ENCODE data around the gene MYH10.
"Not testable (repeated sequence)": the region's sequence is repeated elsewhere in the genome, so short reads cannot be mapped to it uniquely, and the experiment has no call there.

MYH10 gene

DNA sequence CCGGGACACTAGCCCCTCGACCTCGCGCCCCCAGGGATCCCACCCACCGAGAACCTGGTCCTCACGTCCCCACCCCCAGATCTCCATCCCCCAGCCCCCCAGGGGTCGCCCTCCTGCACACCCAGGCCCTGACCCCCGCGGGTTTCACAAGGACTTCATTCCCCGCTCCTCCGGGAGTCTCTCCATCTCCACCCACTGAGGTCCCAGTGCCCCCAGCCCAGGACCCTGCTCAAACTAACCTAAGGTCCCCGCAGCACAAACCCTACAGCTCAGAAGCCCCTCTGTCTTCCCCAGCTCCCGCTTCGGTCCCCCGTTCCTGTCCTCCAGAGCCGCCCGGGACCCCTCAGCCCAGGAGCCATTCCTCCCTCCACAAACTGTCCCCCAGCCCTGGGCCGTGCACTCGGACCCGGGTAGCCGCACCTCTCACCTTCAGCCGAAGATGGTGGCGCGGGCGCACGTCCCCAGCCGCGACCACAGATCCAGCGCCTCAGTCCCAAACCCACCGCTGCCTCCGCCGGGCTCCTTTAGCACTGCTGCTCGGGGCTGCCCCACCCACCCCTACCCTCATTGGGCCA, at the start of gene MYH10:
Gene MYH10, minus strand, starts transcription at position 499 of the 575 bp plus-strand sequence. CDS start 7,479 bp downstream, outside the sequence.
- no peak for DNase-seq

GRCh38 chr17:8679126-8679525, 48.6 kb upstream of the MYH10 start:
- DNase-seq: no peak

DNA sequence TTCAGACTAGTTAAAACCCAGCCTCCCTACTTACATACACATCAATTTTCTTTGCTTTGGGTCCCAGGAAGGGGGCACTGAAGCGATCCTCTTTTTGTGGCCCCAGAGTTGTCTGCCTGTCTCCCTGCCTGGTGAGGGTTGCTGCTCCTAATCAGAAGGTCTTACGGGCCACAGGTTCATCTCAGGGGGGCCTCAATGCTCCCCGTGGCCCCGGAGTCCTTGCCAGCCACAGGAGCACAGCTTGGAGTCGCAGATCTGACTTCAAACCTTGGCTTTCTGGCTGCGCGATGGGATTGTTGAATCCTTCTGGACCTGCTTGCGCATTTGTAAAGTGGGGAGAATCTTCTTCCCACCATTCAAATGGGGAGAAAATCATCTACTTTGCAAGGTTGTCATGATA, 44.8 kb upstream of the MYH10 start:
- no peak for DNase-seq

DNA sequence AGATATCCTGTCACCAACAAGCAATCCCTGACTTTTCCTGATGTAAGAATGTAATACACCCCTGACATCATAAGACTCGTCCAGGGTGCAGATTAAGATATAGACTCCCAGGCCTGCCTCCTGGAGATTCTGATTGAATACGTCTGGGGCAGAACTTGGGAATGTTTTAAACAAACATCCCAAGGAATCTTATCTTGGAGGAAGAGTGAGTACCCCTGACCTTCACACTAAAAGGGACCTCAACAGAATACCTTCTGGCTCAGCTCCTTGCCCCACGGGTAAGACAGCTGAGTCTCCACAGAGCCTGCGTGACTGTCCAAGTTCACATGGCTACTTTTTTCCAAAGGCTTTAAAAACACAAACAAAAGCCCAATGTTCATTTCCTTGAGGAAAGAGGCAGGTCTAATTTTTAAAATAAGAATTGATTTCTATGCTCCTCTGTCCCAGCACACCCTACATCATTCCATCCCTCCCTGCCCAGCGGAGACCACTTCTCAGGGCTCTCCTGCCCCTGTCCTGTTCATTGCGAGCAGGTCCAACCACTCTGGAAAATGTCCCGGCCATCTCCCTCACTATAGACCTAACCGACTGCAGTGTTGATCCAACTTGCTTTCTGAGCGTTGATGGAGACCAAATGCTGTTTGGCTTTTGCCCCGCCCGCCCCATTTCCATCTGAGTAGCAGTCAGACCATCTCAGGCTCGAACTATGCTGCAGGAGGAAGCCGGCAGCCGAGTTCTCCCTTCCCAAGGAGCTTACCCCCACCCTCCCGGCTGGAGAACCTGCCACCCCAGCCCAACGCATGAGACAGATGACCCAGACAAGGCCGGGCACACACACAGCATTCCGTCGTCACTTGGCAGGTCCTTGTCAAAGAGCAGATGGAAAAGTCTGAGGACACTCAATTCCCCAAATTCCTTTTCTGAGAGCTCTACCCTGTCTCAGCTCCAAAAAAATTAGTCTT, 44.1 kb upstream of the MYH10 start:
- no peak for DNase-seq

GRCh38 chr17:8673612-8674011, 43.1 kb upstream of the MYH10 start:
- DNase-seq: peak; percentile 26

DNA sequence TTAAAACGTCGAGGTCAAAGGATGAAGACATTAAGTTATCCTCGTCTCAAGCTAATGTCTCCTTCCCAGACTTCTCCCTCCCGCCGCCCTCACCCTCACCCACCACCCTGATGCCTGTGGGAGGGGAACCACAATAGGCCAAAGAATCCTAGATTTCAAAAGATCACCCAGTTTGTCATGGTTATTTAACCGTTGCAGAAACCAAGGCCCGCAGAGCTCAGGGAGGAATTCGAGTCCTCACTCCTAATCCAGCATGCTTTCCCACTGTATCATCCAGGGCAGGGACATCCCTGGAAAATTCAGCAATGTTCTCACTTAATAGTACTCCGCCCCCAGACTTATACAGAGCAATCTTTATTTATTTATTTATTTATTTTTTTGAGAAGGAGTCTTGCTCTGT, 41.8 kb upstream of the MYH10 start:
- no peak for DNase-seq

GRCh38 chr17:8670421-8670820, 39.9 kb upstream of the MYH10 start:
- no peak for DNase-seq

GRCh38 chr17:8668176-8668740, 37.7 kb upstream of the MYH10 start:
- no peak for DNase-seq

GRCh38 chr17:8667421-8667820, 36.9 kb upstream of the MYH10 start:
- no peak for DNase-seq

DNA sequence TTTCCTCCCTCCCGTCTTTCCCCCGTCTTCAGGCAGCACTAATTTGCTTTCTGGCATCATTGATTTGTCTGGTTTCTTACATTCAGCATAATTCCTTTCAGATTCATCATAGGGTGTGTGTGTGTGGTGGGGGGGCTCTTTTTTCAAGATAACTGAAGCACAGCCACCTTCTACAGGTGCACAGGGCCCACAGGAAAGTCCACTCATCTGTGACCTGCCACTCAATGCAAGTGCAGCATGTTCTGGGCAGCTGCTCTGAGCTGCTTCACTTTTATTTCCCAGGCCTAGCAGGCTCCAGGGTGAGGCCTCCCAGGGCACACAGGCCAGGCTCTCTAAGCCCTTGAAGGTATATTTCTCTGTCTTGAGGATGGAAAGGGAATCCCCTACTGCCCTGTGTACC, 35.2 kb upstream of the MYH10 start:
- no peak for DNase-seq

- DNase-seq: no peak
Measured at GRCh38 chr17:8664456-8665126, 34.1 kb upstream of the MYH10 start.

DNA sequence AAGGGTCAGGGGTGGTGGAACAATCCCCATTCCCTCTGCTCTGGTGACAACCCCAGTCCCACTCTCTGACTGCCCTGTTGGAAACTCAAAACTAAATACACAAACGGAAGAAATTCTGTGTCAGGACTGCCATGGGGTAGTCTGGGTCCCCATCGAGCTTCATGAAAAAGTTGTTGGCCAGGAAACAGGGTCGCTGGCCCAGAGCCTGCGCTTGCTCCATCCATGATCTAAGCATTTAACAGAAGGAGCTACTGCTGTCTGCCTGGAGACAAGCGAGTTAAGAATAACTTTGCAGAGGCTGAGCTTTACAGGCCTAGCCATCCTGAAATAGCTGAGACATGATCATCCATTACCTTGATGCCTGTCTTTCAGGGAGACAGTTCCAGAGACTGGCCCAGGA, 32.4 kb upstream of the MYH10 start:
- DNase-seq: no peak

GRCh38 chr17:8662076-8662831, 31.7 kb upstream of the MYH10 start:
- DNase-seq: no peak

- not testable (repeated sequence) for DNase-seq
Measured at GRCh38 chr17:8660709-8661108, 30.2 kb upstream of the MYH10 start.

DNA sequence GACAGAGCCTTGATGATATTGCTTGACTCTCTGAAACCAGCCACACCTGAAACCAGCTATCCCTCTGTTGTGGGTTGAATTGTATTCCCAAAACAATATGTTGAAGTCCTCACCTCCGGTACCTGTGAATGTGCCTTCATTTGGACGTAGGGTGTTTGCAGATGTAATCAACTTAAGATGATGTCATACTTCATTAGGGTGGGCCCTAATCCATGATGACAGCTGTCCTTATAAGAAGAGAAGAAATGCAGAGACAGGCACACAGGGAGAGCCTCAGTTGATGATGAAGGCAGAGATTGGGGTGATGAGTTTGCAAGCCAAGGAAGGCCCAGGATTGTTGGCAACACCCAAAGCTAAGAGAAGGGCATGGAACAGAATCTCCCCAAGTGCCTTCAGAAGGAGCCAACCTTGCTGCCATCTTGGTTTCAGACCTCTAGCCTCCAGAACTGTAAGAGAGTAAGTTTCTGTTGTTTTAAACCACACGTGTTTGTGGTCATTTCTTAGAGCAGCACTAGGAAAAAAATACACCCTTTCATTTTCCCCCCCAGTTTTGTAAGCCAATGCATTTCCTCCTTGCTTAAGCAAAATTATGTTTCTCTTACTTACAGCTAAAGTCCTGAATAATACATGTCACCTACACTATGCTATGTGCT, 29.4 kb upstream of the MYH10 start:
- no peak for DNase-seq

- no peak for DNase-seq
Measured at GRCh38 chr17:8658810-8659209, 28.3 kb upstream of the MYH10 start.

- DNase-seq: no peak
Measured at GRCh38 chr17:8656693-8657092, 26.2 kb upstream of the MYH10 start.

DNA sequence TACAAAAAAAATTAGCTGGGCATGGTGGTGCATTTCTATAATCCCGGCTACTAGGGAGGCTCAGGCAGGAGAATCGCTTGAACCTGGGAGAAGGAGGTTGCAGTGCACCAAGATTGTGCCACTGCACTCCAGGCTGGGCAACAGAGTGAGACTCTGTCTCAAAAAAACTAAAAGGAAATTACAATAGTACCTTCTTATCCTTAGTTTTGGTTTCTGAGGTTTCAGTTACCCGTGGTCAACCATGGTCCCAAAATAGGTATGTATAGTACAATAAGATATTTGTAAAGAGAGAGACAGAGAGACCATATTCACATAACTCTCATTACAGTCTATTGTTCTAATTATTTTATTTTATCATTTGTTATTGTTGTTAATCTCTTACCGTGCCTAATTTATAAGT, 24.3 kb upstream of the MYH10 start:
- no peak for DNase-seq

- DNase-seq: peak; percentile 13
Measured at GRCh38 chr17:8651013-8651412, 20.5 kb upstream of the MYH10 start.

- DNase-seq: no peak
Measured at GRCh38 chr17:8650119-8650499, 19.6 kb upstream of the MYH10 start.

DNA sequence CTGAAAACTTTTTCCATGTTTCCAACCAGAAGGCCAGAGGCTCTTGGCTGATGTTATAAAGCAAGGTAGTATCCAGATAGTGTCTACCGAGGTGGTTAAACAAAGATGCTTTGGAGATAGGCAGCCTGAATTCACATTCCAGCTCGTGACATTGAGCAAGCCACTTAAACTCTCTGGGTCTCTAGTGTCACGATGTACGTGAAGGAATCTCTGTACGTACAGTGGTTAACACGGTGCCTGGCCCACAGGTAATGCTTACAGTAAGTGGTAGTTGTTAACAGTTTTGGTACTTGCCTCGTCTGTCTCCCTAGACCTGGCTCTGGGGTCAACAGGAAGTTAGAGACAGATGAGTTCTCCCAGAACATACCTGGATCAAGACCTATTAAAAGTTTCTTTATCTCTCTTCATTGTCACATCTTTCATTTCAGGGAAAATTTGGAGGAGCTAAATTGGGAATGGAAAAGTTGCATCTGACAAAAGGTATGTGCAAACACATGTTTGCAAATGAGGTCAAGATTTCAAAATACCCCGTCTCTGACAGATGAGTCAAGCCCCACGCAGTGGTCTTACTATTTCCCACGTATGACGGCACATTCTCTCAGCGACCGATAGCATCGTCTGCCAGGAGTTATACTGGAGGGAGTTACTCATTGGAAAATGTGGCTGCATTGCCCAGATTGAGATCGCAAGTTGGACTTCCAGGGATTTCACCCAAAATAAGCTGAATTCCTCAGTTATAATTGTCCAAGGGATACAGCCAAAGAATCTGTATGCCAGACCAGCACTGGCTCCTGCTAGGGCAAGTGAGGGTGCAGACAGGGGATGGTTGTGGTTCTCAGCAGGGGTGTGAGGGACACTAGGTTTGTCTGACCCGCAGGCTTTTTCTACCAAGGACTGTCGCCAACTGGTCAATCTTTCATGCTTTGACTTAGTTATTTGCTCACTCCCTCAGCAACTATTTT, 18.9 kb upstream of the MYH10 start:
- no peak for DNase-seq
